ENCODE measurements around the gene EVX2.

EVX2 gene

GRCh38 chr2:176035013-176035691 lies 48.6 kb downstream of the EVX2 start:
- DNase-seq (ENCODE audit: extremely low spot score): no peak
- ChIA-PET POLR2A (interaction anchor here (0.7 kb wide), 1 partner anchor 1204 kb away, joined by 3 read pairs; no protein-coding TSS in a partner anchor), CTCF (no interaction called here)
- TF ChIP-seq CTCF (IDR thresholded peaks at IDR 0.05; ENCODE audit: control extremely low read depth, extremely low read depth, low read depth, missing control alignments): no peak

- TF ChIP-seq CTCF (IDR thresholded peaks at IDR 0.05; ENCODE audit: control extremely low read depth, extremely low read depth, low read depth, missing control alignments): no peak
- DNase-seq (ENCODE audit: extremely low spot score): no peak
- ChIA-PET POLR2A (no interaction called here), CTCF (no interaction called here)
Observed at GRCh38 chr2:176027806-176028205, 56.0 kb downstream of the EVX2 start.

Data from GM10248 (cell line).